ENCODE measurements around the gene ASB13.
"Not testable (repeated sequence)": the region's sequence is repeated elsewhere in the genome, so short reads cannot be mapped to it uniquely, and the experiment has no call there.

ASB13 gene

DNA sequence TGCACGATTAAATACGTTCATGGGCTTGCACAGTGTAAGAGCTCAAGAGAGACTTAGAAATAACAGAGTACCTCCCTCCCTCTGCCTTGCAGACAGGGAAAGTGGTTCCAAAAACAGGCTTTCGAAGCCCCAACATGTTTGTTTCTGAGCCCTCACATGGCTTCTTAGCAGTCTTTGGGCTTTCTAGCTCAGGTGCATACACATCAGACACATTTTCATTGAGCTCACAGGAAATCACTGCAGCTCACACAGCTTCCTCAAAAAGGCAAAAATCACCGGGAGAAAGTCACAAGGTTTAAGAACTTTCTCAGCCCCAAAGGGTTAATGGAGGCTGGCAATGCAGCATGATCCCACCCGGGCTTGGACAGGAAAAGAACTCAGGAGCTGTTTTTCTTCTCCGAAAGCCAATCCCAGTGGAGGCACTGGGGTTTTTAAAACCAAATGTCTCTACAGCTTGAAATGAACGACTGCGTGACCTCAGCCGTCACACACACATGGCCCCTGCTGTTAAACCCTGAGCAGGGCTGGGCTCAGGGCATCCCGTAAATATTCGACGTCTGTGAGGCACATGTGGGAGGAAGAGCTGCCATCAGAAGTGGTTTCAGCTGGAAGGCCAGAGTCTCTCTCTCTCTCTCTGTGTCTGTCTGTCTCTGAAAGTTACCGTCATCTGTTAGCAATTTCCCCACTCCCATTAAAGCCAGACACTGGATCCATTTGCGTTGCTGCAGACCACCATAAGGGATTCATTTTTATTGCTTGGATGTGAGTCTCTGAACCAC, 71.9 kb downstream of the ASB13 start:
- no peak overlapping the region for H3K4me3 Mint-ChIP-seq
- no peak overlapping the region for H3K27ac Mint-ChIP-seq
- H3K4me1 Mint-ChIP-seq (ENCODE audit: low read depth) = peaks cover 2% of the 10 kb centered on the region
- no peak for DNase-seq (ENCODE audit: low spot score)
- no peaks in the 10 kb centered on the region for H3K36me3 Mint-ChIP-seq (ENCODE audit: low read depth)
- peaks cover 11% of the 10 kb centered on the region for H3K27me3 Mint-ChIP-seq (ENCODE audit: low read depth)
- H3K9me3 Mint-ChIP-seq = no peaks in the 10 kb centered on the region

DNA sequence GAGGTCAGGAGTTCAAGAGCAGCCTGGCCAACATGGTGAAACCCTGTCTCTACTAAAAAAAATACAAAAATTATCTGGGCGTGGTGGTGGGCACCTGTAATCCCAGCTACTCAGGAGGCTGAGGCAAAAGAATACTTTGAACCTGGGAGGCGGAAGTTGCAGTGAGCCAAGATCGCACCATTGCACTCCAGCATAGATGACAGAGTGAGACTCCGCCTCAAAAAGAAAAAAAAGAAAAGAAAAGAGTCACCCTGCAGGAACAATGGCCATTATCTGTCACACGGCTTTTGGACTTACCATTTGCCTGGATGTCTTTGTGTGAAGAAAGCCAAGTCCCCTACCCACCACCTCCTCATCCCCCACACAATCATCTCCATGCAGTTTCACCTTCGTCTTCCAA, 73.0 kb downstream of the ASB13 start:
- not testable (repeated sequence) for H3K4me3 Mint-ChIP-seq; H3K9me3 Mint-ChIP-seq; H3K4me1 Mint-ChIP-seq (ENCODE audit: low read depth); H3K36me3 Mint-ChIP-seq (ENCODE audit: low read depth); DNase-seq (ENCODE audit: low spot score); H3K27ac Mint-ChIP-seq
- peaks cover 13% of the 10 kb centered on the region for H3K27me3 Mint-ChIP-seq (ENCODE audit: low read depth)

DNA sequence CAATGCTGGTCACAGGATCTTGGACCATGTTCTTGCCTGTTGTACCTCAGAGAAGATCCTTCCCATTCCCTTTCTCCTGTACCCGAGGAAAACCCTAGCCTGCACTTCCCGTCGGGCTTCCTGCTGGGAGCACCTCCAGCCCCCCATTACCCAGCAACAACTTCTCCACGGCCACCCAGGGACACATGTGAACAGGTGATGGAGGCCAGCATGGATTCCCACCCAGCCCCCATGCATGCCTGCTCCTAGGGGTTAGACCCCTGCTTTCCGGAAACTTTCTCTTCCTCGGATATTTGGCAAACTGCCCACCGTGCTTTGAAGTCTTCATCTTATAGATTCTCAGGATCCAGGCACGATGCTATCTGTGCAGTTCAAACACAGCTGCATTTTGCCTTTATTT, 74.3 kb downstream of the ASB13 start:
- no peak overlapping the region for H3K4me3 Mint-ChIP-seq
- H3K27ac Mint-ChIP-seq = no peak overlapping the region
- no peaks in the 10 kb centered on the region for H3K9me3 Mint-ChIP-seq
- H3K36me3 Mint-ChIP-seq (ENCODE audit: low read depth) = no peaks in the 10 kb centered on the region
- H3K4me1 Mint-ChIP-seq (ENCODE audit: low read depth) = peaks cover 2% of the 10 kb centered on the region
- H3K27me3 Mint-ChIP-seq (ENCODE audit: low read depth) = peaks cover 13% of the 10 kb centered on the region
- DNase-seq (ENCODE audit: low spot score) = no peak

DNA sequence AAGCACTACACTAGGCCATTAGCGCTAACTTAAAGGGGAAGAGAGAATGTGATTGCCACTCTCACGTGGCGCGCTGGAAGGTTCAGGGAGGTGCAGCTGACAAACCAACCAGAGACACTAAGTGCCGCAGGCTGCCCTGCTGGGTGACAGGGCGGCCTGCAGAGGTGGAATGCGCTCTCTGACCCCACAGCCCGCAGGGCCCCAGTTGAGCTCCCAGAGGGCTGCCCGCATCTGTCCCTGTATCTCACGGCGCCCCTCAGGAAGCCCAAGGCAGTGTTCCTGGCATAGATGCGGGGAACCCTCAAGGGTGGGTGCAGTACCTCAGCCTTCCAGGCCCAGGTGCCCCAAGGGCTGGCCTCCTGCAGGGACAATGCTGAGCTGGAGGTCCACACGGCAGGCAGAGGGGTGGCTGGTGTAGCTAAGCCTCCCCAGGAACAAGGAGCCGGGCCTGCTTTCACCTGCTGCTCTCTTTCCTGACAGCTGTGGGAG, 75.0 kb downstream of the ASB13 start:
- no peaks in the 10 kb centered on the region for H3K36me3 Mint-ChIP-seq (ENCODE audit: low read depth)
- no peaks in the 10 kb centered on the region for H3K4me1 Mint-ChIP-seq (ENCODE audit: low read depth)
- H3K27me3 Mint-ChIP-seq (ENCODE audit: low read depth) = peaks cover 18% of the 10 kb centered on the region
- no peak overlapping the region for H3K4me3 Mint-ChIP-seq
- H3K9me3 Mint-ChIP-seq = no peaks in the 10 kb centered on the region
- H3K27ac Mint-ChIP-seq = no peak overlapping the region
- DNase-seq (ENCODE audit: low spot score) = no peak

DNA sequence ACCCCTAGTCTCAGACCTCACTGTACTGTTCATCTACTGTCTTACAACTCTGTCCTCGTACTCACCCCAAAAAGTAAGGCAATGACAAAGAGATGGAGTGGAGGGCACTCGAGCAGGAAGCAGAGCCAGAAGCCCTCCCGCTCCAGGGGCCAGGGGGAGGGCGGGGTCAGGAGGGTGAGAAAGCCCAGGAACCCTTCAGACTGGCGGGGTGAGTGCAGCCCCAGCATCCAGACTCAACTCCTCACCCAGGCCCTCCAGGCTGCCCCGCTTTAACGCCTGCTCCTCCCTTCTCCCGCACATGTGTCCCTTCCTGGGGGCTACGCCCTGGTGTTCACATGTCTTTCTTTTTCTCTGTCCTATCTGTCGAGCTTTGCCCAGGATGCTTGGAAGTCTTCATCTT, 75.6 kb downstream of the ASB13 start:
- no peak overlapping the region for H3K27ac Mint-ChIP-seq
- H3K4me1 Mint-ChIP-seq (ENCODE audit: low read depth) = no peaks in the 10 kb centered on the region
- no peaks in the 10 kb centered on the region for H3K9me3 Mint-ChIP-seq
- peaks cover 20% of the 10 kb centered on the region for H3K27me3 Mint-ChIP-seq (ENCODE audit: low read depth)
- DNase-seq (ENCODE audit: low spot score) = no peak
- no peak overlapping the region for H3K4me3 Mint-ChIP-seq
- H3K36me3 Mint-ChIP-seq (ENCODE audit: low read depth) = no peaks in the 10 kb centered on the region

DNA sequence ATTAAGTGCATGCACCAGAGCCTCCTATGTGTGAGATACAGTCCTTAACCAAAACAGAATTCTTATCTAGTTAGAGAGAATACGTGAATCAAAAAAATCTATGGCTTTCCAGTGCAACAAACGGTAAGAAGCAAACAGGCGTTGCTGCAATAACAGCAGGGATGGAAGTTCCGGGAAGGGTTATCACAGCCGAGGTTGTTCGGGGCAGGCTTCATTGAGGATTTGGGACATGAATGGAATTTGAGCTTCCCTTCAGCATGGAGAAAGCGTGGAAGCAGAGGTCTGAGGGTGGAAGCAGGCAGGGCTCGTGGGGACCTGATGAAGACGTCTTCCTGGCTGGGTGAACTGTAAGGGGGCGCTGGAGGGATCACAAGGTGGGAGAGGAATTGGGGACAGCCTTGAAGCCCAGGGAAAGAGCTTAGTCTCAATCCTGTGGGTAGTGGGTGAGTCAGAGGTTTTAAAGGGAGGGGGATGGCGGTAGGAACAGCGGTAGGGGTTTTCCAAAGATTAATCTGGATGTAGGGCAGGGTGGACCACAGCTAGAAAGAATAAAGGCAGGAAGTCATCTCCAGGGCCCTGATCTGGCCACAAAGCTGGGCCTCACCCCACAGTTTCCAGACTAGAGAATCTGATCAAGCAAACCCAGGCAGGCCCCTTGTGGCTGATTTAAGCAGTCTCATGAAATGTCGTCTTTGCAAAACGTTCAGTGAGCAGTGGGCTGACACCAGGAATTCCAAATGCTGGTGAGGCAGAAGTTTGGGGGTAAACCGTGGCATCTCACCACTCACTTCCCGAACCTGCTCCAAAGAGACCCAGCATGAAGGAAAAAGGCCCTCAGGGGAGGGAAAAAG, 76.5 kb downstream of the ASB13 start:
- no peak for DNase-seq (ENCODE audit: low spot score)
- H3K4me3 Mint-ChIP-seq = no peak overlapping the region
- H3K4me1 Mint-ChIP-seq (ENCODE audit: low read depth) = no peaks in the 10 kb centered on the region
- no peaks in the 10 kb centered on the region for H3K9me3 Mint-ChIP-seq
- no peaks in the 10 kb centered on the region for H3K36me3 Mint-ChIP-seq (ENCODE audit: low read depth)
- peaks cover 18% of the 10 kb centered on the region for H3K27me3 Mint-ChIP-seq (ENCODE audit: low read depth)
- no peak overlapping the region for H3K27ac Mint-ChIP-seq

DNA sequence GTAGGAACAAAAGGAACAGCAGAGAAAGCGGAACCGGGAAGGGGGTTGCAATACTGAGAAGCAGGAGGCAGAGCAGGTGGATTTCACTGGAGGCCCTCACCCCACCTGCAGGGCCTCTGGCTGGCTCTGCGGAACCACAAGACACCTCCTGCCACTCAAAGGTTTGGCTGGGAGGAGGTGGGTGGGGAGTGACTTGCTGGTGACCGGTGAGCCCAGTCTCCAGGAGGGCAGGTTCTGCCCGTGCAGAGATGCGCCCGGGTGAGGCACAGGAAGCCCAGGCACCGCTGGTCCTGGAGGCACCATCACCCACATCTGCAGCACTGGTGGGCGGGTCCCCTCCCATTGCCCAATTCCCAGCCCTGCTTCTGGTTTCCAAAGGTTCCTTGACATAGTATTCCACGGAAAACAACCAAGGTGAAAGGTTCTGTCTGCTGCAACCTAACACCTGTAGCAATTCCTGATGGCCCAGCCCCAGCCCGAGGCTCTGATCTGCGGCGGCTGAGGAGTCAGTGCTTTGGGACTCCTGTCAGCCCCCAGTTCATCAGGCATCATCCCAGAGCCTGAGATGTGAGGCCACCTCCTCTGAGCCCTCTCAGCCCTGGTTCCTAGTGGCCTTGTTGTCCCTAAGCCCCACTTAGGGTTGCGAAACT, 77.3 kb downstream of the ASB13 start:
- H3K27ac Mint-ChIP-seq = no peak overlapping the region
- no peaks in the 10 kb centered on the region for H3K36me3 Mint-ChIP-seq (ENCODE audit: low read depth)
- peaks cover 14% of the 10 kb centered on the region for H3K27me3 Mint-ChIP-seq (ENCODE audit: low read depth)
- no peaks in the 10 kb centered on the region for H3K9me3 Mint-ChIP-seq
- no peak for DNase-seq (ENCODE audit: low spot score)
- no peak overlapping the region for H3K4me3 Mint-ChIP-seq
- no peaks in the 10 kb centered on the region for H3K4me1 Mint-ChIP-seq (ENCODE audit: low read depth)

Data from T-helper 2 cell treated with Interferon-gamma antibody and Interleukin-4, amounts not matched to agents 5 μg/mL and 100 μg/mL, for 36 hours (primary cell).